HCT116 (cell line): Measurements from ENCODE around the gene RIT1. TPM values are rescaled to one million over a fixed set of nuclear protein-coding genes. Genes with fewer than 3 reads are reported as not detected.

Experiments
- ATAC-seq: fragments of 200-7000 bp; cut with Tn5 transposase; 2 replicates; pipeline ENCODE4 v1.9.1; 2020; ENCODE audit warnings: mild to moderate bottlenecking, moderate library complexity
- BruUV-seq: library from RNA; stranded (reverse); fragments of 400-500 nt; replicated peaks from 2 replicates; lab custom pipeline; 2021; lab: Mats Ljungman, UMichigan
- CTCF ChIA-PET: fragments of 300-600 bp; sonication (Branson Sonifier 250); formaldehyde crosslinking; loops from one replicate; lab custom pipeline; 2021; ENCODE audit warnings: antibody characterized with exemption; lab: Charles Lee
- POLR2A ChIA-PET: fragments of 300-600, 350-600 bp; sonication (Branson Sonifier 250); formaldehyde crosslinking; loops from one replicate; lab custom pipeline; 2021; ENCODE audit warnings: antibody characterized with exemption; lab: Charles Lee
- RAD21 ChIA-PET, 2 experiments: fragments of 300-600 bp; sonication (Branson Sonifier 250); formaldehyde crosslinking; loops; one replicate each; lab custom pipeline; 2023; ENCODE audit warnings: low total read pairs in 2 of 2; ENCODE audit not compliant: uncharacterized antibody in 2 of 2, unreplicated experiment in 2 of 2, low non-redundant PET in 1 of 2; lab: Charles Lee
- DNase-seq: peaks from one replicate; pipeline ENCODE4 v3.0.0-alpha.2; 2010; ENCODE audit warnings: low read depth, low spot score
- H2AFZ ChIP-seq: fragments of 200-600 bp; shearing (Covaris generic), sonication (generic); 2 replicates; pipeline ENCODE4 v1.6.1; 2017; ENCODE audit warnings: low read depth, mixed run types, mixed read lengths, antibody characterized with exemption, low read length; ENCODE audit not compliant: poor library complexity, severe bottlenecking
- H3K27ac ChIP-seq: 2 replicates; pipeline ENCODE4 v1.5.1; 2012; ENCODE audit warnings: low read depth, low read length
- H3K27me3 ChIP-seq: fragments of 200-600 bp; sonication (generic); 2 replicates; pipeline ENCODE4 v1.6.1; 2016; ENCODE audit warnings: mixed run types, low read length, mixed read lengths; ENCODE audit not compliant: insufficient read depth
- H3K36me3 ChIP-seq, 2 experiments: fragments of 200-500 bp in 1 of 2; fragments of 200-600 bp in 1 of 2; sonication (Bioruptor generic) in 1 of 2; sonication (generic) in 1 of 2; 2 replicates each; pipeline versions ENCODE4 v1.5.1 to v1.6.1; 2014 to 2016; ENCODE audit warnings: low read length in 2 of 2, inconsistent platforms in 1 of 2, mixed read lengths in 1 of 2, mixed run types in 1 of 2; ENCODE audit not compliant: insufficient read depth in 2 of 2, control insufficient read depth in 1 of 2
- H3K4me1 ChIP-seq, 2 experiments: fragments of 200-600 bp in 1 of 2; sonication (generic) in 1 of 2; 2 replicates each; pipeline versions ENCODE4 v1.5.1 to v1.6.1; 2012 to 2017; ENCODE audit warnings: low read length in 2 of 2, inconsistent platforms in 1 of 2, mild to moderate bottlenecking in 1 of 2, mixed read lengths in 1 of 2, mixed run types in 1 of 2, moderate library complexity in 1 of 2; ENCODE audit not compliant: insufficient read depth in 2 of 2, control insufficient read depth in 1 of 2
- H3K4me2 ChIP-seq: fragments of 200-600 bp; sonication (generic); 2 replicates; pipeline ENCODE4 v1.6.1; 2017; ENCODE audit warnings: mixed run types, low read length, mixed read lengths
- H3K4me3 ChIP-seq, 2 experiments: fragments of 200-600 bp in 1 of 2; sonication (generic) in 1 of 2; replicated peaks in 1 of 2; 2 replicates each; pipeline ENCODE4 v1.5.1; 2011 to 2016; ENCODE audit warnings: low read length in 2 of 2, control low read depth in 1 of 2, low read depth in 1 of 2, mild to moderate bottlenecking in 1 of 2, mixed read lengths in 1 of 2, mixed run types in 1 of 2
- H3K79me2 ChIP-seq: fragments of 200-600 bp; sonication (generic); 2 replicates; pipeline ENCODE4 v1.6.1; 2017; ENCODE audit warnings: mild to moderate bottlenecking, mixed run types, low read length, moderate library complexity, mixed read lengths; ENCODE audit not compliant: insufficient read depth
- H3K9ac ChIP-seq: fragments of 200-600 bp; sonication (generic); 2 replicates; pipeline ENCODE4 v1.6.1; 2016; ENCODE audit warnings: low read length, mixed read lengths
- H3K9me2 ChIP-seq: fragments of 200-600 bp; sonication (generic), shearing (Covaris generic); 2 replicates; pipeline ENCODE4 v1.6.1; 2017; ENCODE audit warnings: mixed run types, mild to moderate bottlenecking, moderate library complexity; ENCODE audit not compliant: insufficient read depth
- H3K9me3 ChIP-seq, 2 experiments: fragments of 200-500 bp in 1 of 2; fragments of 200-600 bp in 1 of 2; sonication (Bioruptor generic) in 1 of 2; sonication (generic) in 1 of 2; 2 replicates each; pipeline ENCODE4 v1.6.1; 2014 to 2017; ENCODE audit warnings: low read length in 2 of 2, mixed read lengths in 2 of 2, inconsistent platforms in 1 of 2, low read depth in 1 of 2, mild to moderate bottlenecking in 1 of 2, mixed run types in 1 of 2, moderate library complexity in 1 of 2; ENCODE audit not compliant: control insufficient read depth in 1 of 2, insufficient read depth in 1 of 2
- H4K20me1 ChIP-seq: fragments of 200-600 bp; sonication (generic), shearing (Covaris generic); 2 replicates; pipeline ENCODE4 v1.6.1; 2017; ENCODE audit warnings: mixed run types, mild to moderate bottlenecking, moderate library complexity; ENCODE audit not compliant: insufficient read depth
- CBX3 ChIP-seq: IDR thresholded peaks from 2 replicates; pipeline ENCODE4 v1.6.1; 2012; ENCODE audit warnings: low read depth
- SIN3A ChIP-seq: IDR thresholded peaks from 2 replicates; pipeline ENCODE4 v1.6.1; 2012; ENCODE audit warnings: low read depth
- SP1 ChIP-seq: IDR thresholded peaks from 2 replicates; pipeline ENCODE4 v1.6.1; 2012; ENCODE audit warnings: low read depth
- SRF ChIP-seq: IDR thresholded peaks from 2 replicates; pipeline ENCODE4 v1.6.1; 2012; ENCODE audit warnings: low read depth
- intact Hi-C: fragments of 100-400 bp; cut with micrococcal nuclease; formaldehyde crosslinking; loops from 2 replicates; pipeline ENCODE4 v1.10.0; 2022
- total RNA-seq: library from RNA; stranded (reverse); gene quantifications from one replicate; pipeline ENCODE4 v1.2.1, GENCODE V29; 2021; ENCODE audit not compliant: unreplicated experiment
- TF ChIP-seq, protein P1 (sequence below): IDR thresholded peaks from 2 replicates; pipeline ENCODE4 v1.6.1; 2011; ENCODE audit warnings: mild to moderate bottlenecking, low read length, moderate library complexity; ENCODE audit not compliant: insufficient replicate concordance; ENCODE audit errors: extremely low read depth
- TF ChIP-seq, protein P2 (sequence below), 3 experiments: fragments of 200-600 bp in 1 of 3; sonication (generic) in 1 of 3; IDR thresholded peaks in 2 of 3; conservative IDR thresholded peaks in 1 of 3; 2 replicates each; pipeline ENCODE4 v1.5.1; 2012 to 2017; ENCODE audit warnings: low read depth in 2 of 3, low read length in 2 of 3, antibody characterized with exemption in 1 of 3, borderline replicate concordance in 1 of 3, control low read depth in 1 of 3, mild to moderate bottlenecking in 1 of 3, mixed read lengths in 1 of 3, mixed run types in 1 of 3, moderate library complexity in 1 of 3; ENCODE audit not compliant: insufficient read depth in 1 of 3

RIT1 gene
- total RNA-seq, 1 experiment from 2014 or later, result 10.2 TPM

DNA sequence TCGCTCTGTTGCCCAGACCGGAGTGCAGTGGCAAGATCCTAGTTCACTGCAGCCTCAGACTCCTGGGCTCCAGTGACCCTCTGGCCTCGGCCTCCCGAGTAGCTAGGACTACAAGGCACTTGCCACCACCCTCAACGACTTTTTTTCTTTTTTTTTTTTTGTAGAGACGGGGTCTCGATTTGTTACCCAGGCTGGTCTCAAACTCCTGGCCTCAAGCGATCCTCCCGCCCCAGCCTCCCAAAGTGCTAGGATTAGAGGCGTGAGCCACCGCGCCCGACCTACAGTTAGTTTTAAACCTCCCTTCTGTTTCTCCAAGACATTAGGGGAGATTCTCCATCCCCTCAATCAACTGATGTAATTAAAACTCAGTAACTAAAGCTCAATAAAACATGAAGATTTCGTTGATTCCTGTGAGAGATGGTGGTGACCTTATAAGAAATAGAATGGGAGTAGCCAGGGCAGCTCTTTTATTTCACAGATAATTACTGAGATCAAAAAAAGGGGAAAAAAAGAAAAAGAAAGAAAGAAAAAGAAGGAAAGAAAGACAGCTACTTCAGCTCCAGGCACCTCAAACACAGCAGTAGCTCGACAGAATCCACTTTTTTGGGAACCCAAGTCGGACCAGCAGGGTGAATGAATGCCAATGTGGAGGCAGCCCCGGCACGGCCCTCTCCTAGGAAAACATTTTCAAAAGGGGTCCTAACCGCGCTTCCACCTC, 54.7 kb downstream of the RIT1 start:
- Histone ChIP-seq H3K9me3 (no peaks in the 10 kb centered on the region), H3K4me2 (peak overlapping the region; percentile 76), H2AFZ (no peak overlapping the region), H3K79me2 (peaks cover 47% of the 10 kb centered on the region), H3K9me2 (no peaks in the 10 kb centered on the region), H3K27me3 (no peaks in the 10 kb centered on the region), H4K20me1 (no peaks in the 10 kb centered on the region), H3K4me1 (peaks cover 3 to 21% of the 10 kb centered on the region in 2 experiments; a peak in 3 of 4 replicates), H3K36me3 (peaks cover 10 to 11% of the 10 kb centered on the region in 2 experiments; a peak in 3 of 4 replicates), H3K27ac (peak overlapping the region; percentile 49), H3K9ac (peak overlapping the region; percentile 78), H3K4me3 (peak overlapping the region; percentile 80 to 99)
- ChIA-PET POLR2A (no interaction called here), RAD21 (no interaction called here), CTCF (no interaction called here)
- intact Hi-C loops, result no loop called here
- TF ChIP-seq CBX3 (no peak), SIN3A (no peak), SRF (no peak), SP1 (no peak)
- TF ChIP-seq, protein P1, sequence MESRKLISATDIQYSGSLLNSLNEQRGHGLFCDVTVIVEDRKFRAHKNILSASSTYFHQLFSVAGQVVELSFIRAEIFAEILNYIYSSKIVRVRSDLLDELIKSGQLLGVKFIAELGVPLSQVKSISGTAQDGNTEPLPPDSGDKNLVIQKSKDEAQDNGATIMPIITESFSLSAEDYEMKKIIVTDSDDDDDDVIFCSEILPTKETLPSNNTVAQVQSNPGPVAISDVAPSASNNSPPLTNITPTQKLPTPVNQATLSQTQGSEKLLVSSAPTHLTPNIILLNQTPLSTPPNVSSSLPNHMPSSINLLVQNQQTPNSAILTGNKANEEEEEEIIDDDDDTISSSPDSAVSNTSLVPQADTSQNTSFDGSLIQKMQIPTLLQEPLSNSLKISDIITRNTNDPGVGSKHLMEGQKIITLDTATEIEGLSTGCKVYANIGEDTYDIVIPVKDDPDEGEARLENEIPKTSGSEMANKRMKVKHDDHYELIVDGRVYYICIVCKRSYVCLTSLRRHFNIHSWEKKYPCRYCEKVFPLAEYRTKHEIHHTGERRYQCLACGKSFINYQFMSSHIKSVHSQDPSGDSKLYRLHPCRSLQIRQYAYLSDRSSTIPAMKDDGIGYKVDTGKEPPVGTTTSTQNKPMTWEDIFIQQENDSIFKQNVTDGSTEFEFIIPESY, result no peak
- TF ChIP-seq, protein P2, sequence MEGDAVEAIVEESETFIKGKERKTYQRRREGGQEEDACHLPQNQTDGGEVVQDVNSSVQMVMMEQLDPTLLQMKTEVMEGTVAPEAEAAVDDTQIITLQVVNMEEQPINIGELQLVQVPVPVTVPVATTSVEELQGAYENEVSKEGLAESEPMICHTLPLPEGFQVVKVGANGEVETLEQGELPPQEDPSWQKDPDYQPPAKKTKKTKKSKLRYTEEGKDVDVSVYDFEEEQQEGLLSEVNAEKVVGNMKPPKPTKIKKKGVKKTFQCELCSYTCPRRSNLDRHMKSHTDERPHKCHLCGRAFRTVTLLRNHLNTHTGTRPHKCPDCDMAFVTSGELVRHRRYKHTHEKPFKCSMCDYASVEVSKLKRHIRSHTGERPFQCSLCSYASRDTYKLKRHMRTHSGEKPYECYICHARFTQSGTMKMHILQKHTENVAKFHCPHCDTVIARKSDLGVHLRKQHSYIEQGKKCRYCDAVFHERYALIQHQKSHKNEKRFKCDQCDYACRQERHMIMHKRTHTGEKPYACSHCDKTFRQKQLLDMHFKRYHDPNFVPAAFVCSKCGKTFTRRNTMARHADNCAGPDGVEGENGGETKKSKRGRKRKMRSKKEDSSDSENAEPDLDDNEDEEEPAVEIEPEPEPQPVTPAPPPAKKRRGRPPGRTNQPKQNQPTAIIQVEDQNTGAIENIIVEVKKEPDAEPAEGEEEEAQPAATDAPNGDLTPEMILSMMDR (IDR thresholded peaks at IDR 0.05 in 2 of 3, conservative IDR thresholded peaks at IDR 0.05 in 1 of 3; ENCODE audit: borderline replicate concordance in 1 of 3, insufficient read depth in 1 of 3, low read depth in 2 of 3, low read length in 2 of 3), result no peak
- no peak for DNase-seq
- ATAC-seq, result no peak
- BruUV-seq, result TSS peak; percentile 83
